HG03520 (cell line): Measurements from ENCODE around the gene DLL1.

Experiments
- ATAC-seq: cut with Tn5 transposase; IDR thresholded peaks from one replicate; pipeline ENCODE4 v1.9.1; 2021; ENCODE audit warnings: mild to moderate bottlenecking, moderate library complexity; ENCODE audit not compliant: unreplicated experiment

The DLL1 gene

GRCh38 chr6:170296423-170296745 is 5.5 kb upstream of the DLL1 start:
- ATAC-seq = no peak

GRCh38 chr6:170295510-170296422 is 4.9 kb upstream of the DLL1 start:
- peak; percentile 55 for ATAC-seq

GRCh38 chr6:170294813-170295509 is 4.1 kb upstream of the DLL1 start:
- ATAC-seq = no peak

GRCh38 chr6:170294298-170294730 is 3.4 kb upstream of the DLL1 start:
- ATAC-seq = no peak

GRCh38 chr6:170293341-170294231 is 2.7 kb upstream of the DLL1 start:
- no peak for ATAC-seq

GRCh38 chr6:170292407-170293158 is 1.7 kb upstream of the DLL1 start:
- ATAC-seq = no peak

- no peak for ATAC-seq
These were observed 1.2 kb upstream of the DLL1 start for GRCh38 chr6:170292111-170292406.

- no peak for ATAC-seq
These were observed 613 bp upstream of the DLL1 start for GRCh38 chr6:170291271-170292110.

GRCh38 chr6:170289951-170290295 is 955 bp downstream of the DLL1 start:
- no peak for ATAC-seq

- no peak for ATAC-seq
These were observed 1.5 kb downstream of the DLL1 start for GRCh38 chr6:170289180-170289931.

- ATAC-seq = no peak
These were observed 2.1 kb downstream of the DLL1 start for GRCh38 chr6:170288852-170289179.

- no peak for ATAC-seq
These were observed 2.7 kb downstream of the DLL1 start for GRCh38 chr6:170288091-170288631.

GRCh38 chr6:170287371-170287876 is 3.5 kb downstream of the DLL1 start:
- no peak for ATAC-seq

- ATAC-seq = no peak
These were observed 4.0 kb downstream of the DLL1 start for GRCh38 chr6:170286934-170287265.

GRCh38 chr6:170286246-170286933 is 4.5 kb downstream of the DLL1 start:
- ATAC-seq = no peak

GRCh38 chr6:170285482-170285881 is 5.4 kb downstream of the DLL1 start:
- ATAC-seq = no peak

- ATAC-seq = no peak
These were observed 5.9 kb downstream of the DLL1 start for GRCh38 chr6:170284866-170285469.
